H1 (cell line): ENCODE results near the gene VEPH1. TPM values are rescaled to one million over a fixed set of nuclear protein-coding genes. Genes with fewer than 3 reads are reported as not detected.

ENCODE experiments used
- CTCF ChIA-PET: fragments of 300-600 bp; sonication (Branson Sonifier 250); formaldehyde crosslinking; loops from one replicate; lab custom pipeline; 2021; ENCODE audit not compliant: partially characterized antibody; lab: Charles Lee
- POLR2A ChIA-PET: fragments of 300-600 bp; sonication (Branson Sonifier 250); formaldehyde crosslinking; loops from one replicate; lab custom pipeline; 2021; ENCODE audit warnings: inconsistent platforms; ENCODE audit not compliant: partially characterized antibody; lab: Charles Lee
- DNase-seq, 2 experiments: peaks; one replicate each; pipeline versions ENCODE4 v3.0.0 to v3.0.0-alpha.2; 2010 to 2022; ENCODE audit warnings: low spot score in 2 of 2, low read depth in 1 of 2, mixed read lengths in 1 of 2
- FAIRE-seq: peaks from 2 replicates; lab custom pipeline; 2011; peaks lifted over from hg19 to GRCh38; lab: Jason Lieb, UNC
- H2AFZ ChIP-seq: 2 replicates; pipeline ENCODE4 v1.8.1; 2012; ENCODE audit warnings: low read length, inconsistent platforms
- H2AK5ac ChIP-seq: 2 replicates; pipeline ENCODE4 v1.6.1; 2013; ENCODE audit warnings: low read depth, low read length
- H2BK120ac ChIP-seq: replicated peaks from 2 replicates; pipeline ENCODE3; 2013; ENCODE audit warnings: low read depth, low read length, inconsistent platforms
- H2BK12ac ChIP-seq: 2 replicates; pipeline ENCODE4 v1.6.1; 2013; ENCODE audit warnings: low read depth, low read length
- H2BK15ac ChIP-seq: 2 replicates; pipeline ENCODE4 v1.6.1; 2013; ENCODE audit warnings: low read length
- H2BK20ac ChIP-seq: 2 replicates; pipeline ENCODE4 v1.6.1; 2013; ENCODE audit warnings: low read length
- H2BK5ac ChIP-seq: 2 replicates; pipeline ENCODE4 v1.6.1; 2013; ENCODE audit warnings: low read depth, low read length
- H3K14ac ChIP-seq: 2 replicates; pipeline ENCODE4 v1.6.1; 2013; ENCODE audit warnings: inconsistent platforms; ENCODE audit not compliant: insufficient read length
- H3K18ac ChIP-seq: 2 replicates; pipeline ENCODE4 v1.6.1; 2013; ENCODE audit warnings: low read length; ENCODE audit errors: extremely low read depth
- H3K23ac ChIP-seq: 2 replicates; pipeline ENCODE4 v1.6.1; 2013; ENCODE audit warnings: inconsistent platforms; ENCODE audit not compliant: insufficient read length
- H3K23me2 ChIP-seq: 2 replicates; pipeline ENCODE4 v1.6.1; 2013; ENCODE audit warnings: low read depth, low read length
- H3K27ac ChIP-seq: 2 replicates; pipeline ENCODE4 v1.6.1; 2011; ENCODE audit warnings: low read depth, low read length, inconsistent platforms
- H3K27me3 ChIP-seq, 4 experiments: replicated peaks in 1 of 4; 1 replicate in 1 of 4; 2 replicates in 3 of 4; pipeline versions ENCODE4 v1.6.1 to v1.8.1; 2011 to 2013; ENCODE audit warnings: low read length in 3 of 4, mild to moderate bottlenecking in 3 of 4, inconsistent platforms in 2 of 4, mixed read lengths in 2 of 4, moderate library complexity in 1 of 4; ENCODE audit not compliant: control insufficient read depth in 3 of 4, insufficient read depth in 3 of 4; ENCODE audit errors: extremely low read depth in 1 of 4
- H3K36me3 ChIP-seq, 4 experiments: 2 replicates each; pipeline versions ENCODE4 v1.6.1 to v1.8.1; 2011 to 2013; ENCODE audit warnings: mild to moderate bottlenecking in 4 of 4, low read length in 3 of 4, moderate library complexity in 2 of 4, control low read depth in 1 of 4, inconsistent platforms in 1 of 4; ENCODE audit not compliant: insufficient read depth in 4 of 4, control insufficient read depth in 2 of 4
- H3K4ac ChIP-seq: replicated peaks from 2 replicates; pipeline ENCODE3; 2013; ENCODE audit warnings: low read length, low read depth, mixed read lengths, inconsistent platforms; ENCODE audit not compliant: insufficient read length
- H3K4me1 ChIP-seq, 4 experiments: replicated peaks in 1 of 4; 1 replicate in 1 of 4; 2 replicates in 3 of 4; pipeline versions ENCODE4 v1.6.1 to v1.8.1; 2011 to 2013; ENCODE audit warnings: low read length in 3 of 4, inconsistent platforms in 2 of 4, mixed read lengths in 1 of 4; ENCODE audit not compliant: insufficient read depth in 4 of 4, control insufficient read depth in 3 of 4
- H3K4me2 ChIP-seq, 2 experiments: 2 replicates each; pipeline versions ENCODE4 v1.6.1 to v1.8.1; 2011 to 2013; ENCODE audit warnings: low read depth in 2 of 2, low read length in 2 of 2, control low read depth in 1 of 2, inconsistent platforms in 1 of 2, mild to moderate bottlenecking in 1 of 2; ENCODE audit not compliant: insufficient read depth in 1 of 2
- H3K4me3 ChIP-seq, 4 experiments: fragments of 200-600, 300-600 bp in 1 of 4; sonication (generic), shearing (Covaris generic), sonication (Bioruptor Twin) in 1 of 4; 2 replicates each; pipeline versions ENCODE4 v1.5.1 to v1.8.1; 2011 to 2016; ENCODE audit warnings: low read length in 4 of 4, low read depth in 3 of 4, control low read depth in 2 of 4, inconsistent platforms in 2 of 4, mild to moderate bottlenecking in 2 of 4, mixed read lengths in 1 of 4, moderate library complexity in 1 of 4; ENCODE audit not compliant: insufficient read depth in 2 of 4; ENCODE audit errors: extremely low read depth in 1 of 4
- H3K56ac ChIP-seq: replicated peaks from 2 replicates; pipeline ENCODE3; 2013; ENCODE audit warnings: low read depth, mild to moderate bottlenecking, mixed read lengths, low read length, inconsistent platforms; ENCODE audit not compliant: insufficient read length
- H3K79me1 ChIP-seq: 2 replicates; pipeline ENCODE4 v1.6.1; 2013; ENCODE audit warnings: low read depth, low read length, control low read depth
- H3K79me2 ChIP-seq, 2 experiments: 2 replicates each; pipeline versions ENCODE4 v1.6.1 to v1.8.1; 2012 to 2013; ENCODE audit warnings: low read length in 2 of 2, mild to moderate bottlenecking in 2 of 2, inconsistent platforms in 1 of 2; ENCODE audit not compliant: insufficient read depth in 2 of 2, control insufficient read depth in 1 of 2
- H3K9ac ChIP-seq, 4 experiments: replicated peaks in 1 of 4; 1 replicate in 1 of 4; 2 replicates in 3 of 4; pipeline versions ENCODE4 v1.6.1 to v1.8.1; 2011 to 2013; ENCODE audit warnings: low read depth in 3 of 4, low read length in 3 of 4, control low read depth in 2 of 4, mild to moderate bottlenecking in 2 of 4, moderate library complexity in 2 of 4, inconsistent platforms in 1 of 4; ENCODE audit errors: extremely low read depth in 1 of 4
- H3K9me3 ChIP-seq, 2 experiments: 2 replicates each; pipeline versions ENCODE4 v1.6.1 to v1.8.1; 2012 to 2013; ENCODE audit warnings: mild to moderate bottlenecking in 2 of 2, moderate library complexity in 2 of 2, control low read depth in 1 of 2, inconsistent platforms in 1 of 2, low read depth in 1 of 2, low read length in 1 of 2, mixed read lengths in 1 of 2; ENCODE audit not compliant: insufficient read depth in 2 of 2
- H4K20me1 ChIP-seq, 2 experiments: replicated peaks in 1 of 2; 2 replicates each; pipeline versions ENCODE3 to v1.8.1; 2011 to 2013; ENCODE audit warnings: inconsistent platforms in 2 of 2, low read length in 2 of 2, mild to moderate bottlenecking in 1 of 2; ENCODE audit not compliant: insufficient read depth in 2 of 2, control insufficient read depth in 1 of 2
- H4K5ac ChIP-seq: 2 replicates; pipeline ENCODE4 v1.6.1; 2013; ENCODE audit warnings: low read length, low read depth, mixed read lengths, inconsistent platforms; ENCODE audit not compliant: insufficient read length
- H4K8ac ChIP-seq: 2 replicates; pipeline ENCODE4 v1.8.0; 2013; ENCODE audit warnings: mild to moderate bottlenecking, moderate library complexity, low read length, inconsistent platforms; ENCODE audit not compliant: insufficient read depth; ENCODE audit errors: extremely low read depth
- H4K91ac ChIP-seq: replicated peaks from 2 replicates; pipeline ENCODE3; 2013; ENCODE audit warnings: low read length, mixed read lengths, inconsistent platforms; ENCODE audit not compliant: insufficient read length
- ATF2 ChIP-seq: IDR thresholded peaks from 2 replicates; pipeline ENCODE4 v1.6.1; 2012; ENCODE audit warnings: low read length, inconsistent platforms
- GABPA ChIP-seq: IDR thresholded peaks from 2 replicates; pipeline ENCODE4 v1.6.1; 2011; ENCODE audit warnings: mild to moderate bottlenecking, low read length, moderate library complexity, borderline replicate concordance; ENCODE audit not compliant: insufficient read depth
- NRF1 ChIP-seq: IDR thresholded peaks from 2 replicates; pipeline ENCODE4 v1.6.1; 2011; ENCODE audit warnings: mild to moderate bottlenecking, low read depth, low read length, improper control_type of control experiment
- SAP30 ChIP-seq: fragments of 300-600 bp; sonication (generic); IDR thresholded peaks from 2 replicates; pipeline ENCODE4 v1.7.1; 2012; ENCODE audit warnings: low read length, moderate library complexity, mild to moderate bottlenecking, inconsistent platforms; ENCODE audit not compliant: insufficient read depth, insufficient replicate concordance
- SIX5 ChIP-seq: IDR thresholded peaks from 2 replicates; pipeline ENCODE4 v1.6.1; 2011; ENCODE audit warnings: mild to moderate bottlenecking, low read depth, low read length
- SRF ChIP-seq: IDR thresholded peaks from 2 replicates; pipeline ENCODE4 v1.6.1; 2011; ENCODE audit warnings: mild to moderate bottlenecking, low read depth, low read length, moderate library complexity
- TBP ChIP-seq: IDR thresholded peaks from 2 replicates; pipeline ENCODE4 v1.6.1; 2011; ENCODE audit warnings: low read depth, low read length, improper control_type of control experiment
- WGBS, 2 experiments: shearing (Covaris generic) in 1 of 2; methylation state at CpG; one replicate each; pipeline versions ENCODE4 v1.1.6 to v1.1.7; 2013 to 2015; ENCODE audit warnings: low lambda C conversion rate in 2 of 2, mixed read lengths in 2 of 2, inconsistent platforms in 1 of 2, low coverage in 1 of 2, missing lambda C conversion rate in 1 of 2; ENCODE audit not compliant: insufficient replicate concordance in 2 of 2, insufficient coverage in 1 of 2, insufficient read length in 1 of 2; ENCODE audit errors: extremely low coverage in 1 of 2, missing lambda C conversion rate in 1 of 2; 5-methylcytosine and 5-hydroxymethylcytosine counted together
- polyA plus RNA-seq, 7 experiments: library from polyadenylated mRNA; depleted of rRNA in 3 of 7; stranded (reverse) in 5 of 7; unstranded in 2 of 7; fragments of >200 nt in 5 of 7; fragments of 200-250 nt in 2 of 7; gene quantifications; 1 replicate in 5 of 7; 2 replicates in 1 of 7; 4 replicates in 1 of 7; pipeline versions ENCODE4 v1.2.1 to v1.2.3, GENCODE V29; 2011 to 2013; ENCODE audit warnings: missing spikeins in 2 of 7, mixed read lengths in 2 of 7
- total RNA-seq: library from RNA; stranded (reverse); fragmentation: NEBNext Ultra II Directional; extraction: Animal tissue kit (Norgen Biotek cat#: 25700); gene quantifications from 2 replicates; pipeline ENCODE4 v1.2.1, GENCODE V29; 2021

Gene VEPH1
- total and polyA plus RNA-seq, 2 of the 8 experiments (the other 6 are each of a cell fraction or from before 2014, with no cell fraction given): 12.0 to 18.3 TPM

- no peak overlapping the region for H3K4me3 ChIP-seq
- H2AFZ ChIP-seq: no peak overlapping the region
- H3K18ac ChIP-seq: no peak overlapping the region
- no peak overlapping the region for H2BK12ac ChIP-seq
- H3K4ac ChIP-seq: no peak overlapping the region
- ChIA-PET CTCF (interaction anchor here (0.6 to 6.1 kb wide), 10 partner anchors 9 to 73 kb away, joined by 3 to 48 read pairs (median 5); no protein-coding TSS in a partner anchor), POLR2A (no interaction called here)
- H3K36me3 ChIP-seq: no peaks in the 10 kb centered on the region
- H3K27ac ChIP-seq: no peak overlapping the region
- H2BK5ac ChIP-seq: no peak overlapping the region
- no peak overlapping the region for H2AK5ac ChIP-seq
- TF ChIP-seq SRF: no peak
- TF ChIP-seq ATF2: no peak
- no peak for TF ChIP-seq GABPA
- no peak for TF ChIP-seq TBP
- no peak for TF ChIP-seq SAP30
- no peak for TF ChIP-seq SIX5
- TF ChIP-seq NRF1: no peak
- DNase-seq (no peak), FAIRE-seq (no peak)
- H3K14ac ChIP-seq: no peak overlapping the region
- H4K8ac ChIP-seq: no peak overlapping the region
- H3K23me2 ChIP-seq: no peaks in the 10 kb centered on the region; the same call in 1 of the 2 replicates
- H3K56ac ChIP-seq: no peak overlapping the region
- no peaks in the 10 kb centered on the region; a peak in 1 of 7 replicates for H3K4me1 ChIP-seq
- no peak overlapping the region for H3K4me2 ChIP-seq
- H3K23ac ChIP-seq: no peak overlapping the region
- H3K79me1 ChIP-seq: no peaks in the 10 kb centered on the region
- peaks cover 0 to 5% (median 0%) of the 10 kb centered on the region in 4 experiments; a peak in 1 of 7 replicates for H3K27me3 ChIP-seq
- H4K91ac ChIP-seq: no peak overlapping the region
- no peak overlapping the region for H4K5ac ChIP-seq
- H2BK20ac ChIP-seq: no peak overlapping the region
- no peak overlapping the region for H2BK120ac ChIP-seq
- 93% methylated on average over 4 of the region's 4 CpGs; no CpG with 5 or more reads in 1 of the 2 experiments for WGBS, 2 experiments
- H3K79me2 ChIP-seq: no peaks in the 10 kb centered on the region
- H2BK15ac ChIP-seq: no peak overlapping the region
- no peak overlapping the region for H3K9ac ChIP-seq
- H4K20me1 ChIP-seq: no peaks in the 10 kb centered on the region
- H3K9me3 ChIP-seq: peaks cover 3 to 4% of the 10 kb centered on the region in 2 experiments; a peak in 2 of 4 replicates
Observed at GRCh38 chr3:157544501-157545130, 41.4 kb upstream of the VEPH1 start.
